Adipocyte (in vitro differentiated cells): Measurements from ENCODE around the gene CCL4L2.
"Not testable (repeated sequence)": the region's sequence is repeated elsewhere in the genome, so short reads cannot be mapped to it uniquely, and the experiment has no call there.

Experiments used
- DNase-seq: peaks from one replicate; pipeline ENCODE4 v3.0.0-alpha.2; 2015; ENCODE audit warnings: low read depth
- H3K27me3 ChIP-seq: replicated peaks from 2 replicates; pipeline ENCODE4 v1.7.0; 2013; ENCODE audit warnings: mild to moderate bottlenecking, low read length, moderate library complexity; ENCODE audit not compliant: control insufficient read depth, insufficient read depth
- H3K36me3 ChIP-seq: 2 replicates; pipeline ENCODE4 v1.7.0; 2013; ENCODE audit warnings: low read length, mild to moderate bottlenecking, moderate library complexity; ENCODE audit not compliant: control insufficient read depth, insufficient read depth, severe bottlenecking
- H3K4me1 ChIP-seq: 2 replicates; pipeline ENCODE4 v1.7.0; 2013; ENCODE audit warnings: mild to moderate bottlenecking, low read length, moderate library complexity; ENCODE audit not compliant: control insufficient read depth, insufficient read depth
- H3K4me3 ChIP-seq: 2 replicates; pipeline ENCODE4 v1.7.0; 2013; ENCODE audit warnings: mild to moderate bottlenecking, low read length, moderate library complexity
- H3K9ac ChIP-seq: 2 replicates; pipeline ENCODE4 v1.7.0; 2013; ENCODE audit warnings: mild to moderate bottlenecking, low read length, moderate library complexity
- H3K9me3 ChIP-seq: 2 replicates; pipeline ENCODE4 v1.7.0; 2013; ENCODE audit warnings: mild to moderate bottlenecking, low read length, moderate library complexity; ENCODE audit not compliant: control insufficient read depth

The CCL4L2 gene

DNA sequence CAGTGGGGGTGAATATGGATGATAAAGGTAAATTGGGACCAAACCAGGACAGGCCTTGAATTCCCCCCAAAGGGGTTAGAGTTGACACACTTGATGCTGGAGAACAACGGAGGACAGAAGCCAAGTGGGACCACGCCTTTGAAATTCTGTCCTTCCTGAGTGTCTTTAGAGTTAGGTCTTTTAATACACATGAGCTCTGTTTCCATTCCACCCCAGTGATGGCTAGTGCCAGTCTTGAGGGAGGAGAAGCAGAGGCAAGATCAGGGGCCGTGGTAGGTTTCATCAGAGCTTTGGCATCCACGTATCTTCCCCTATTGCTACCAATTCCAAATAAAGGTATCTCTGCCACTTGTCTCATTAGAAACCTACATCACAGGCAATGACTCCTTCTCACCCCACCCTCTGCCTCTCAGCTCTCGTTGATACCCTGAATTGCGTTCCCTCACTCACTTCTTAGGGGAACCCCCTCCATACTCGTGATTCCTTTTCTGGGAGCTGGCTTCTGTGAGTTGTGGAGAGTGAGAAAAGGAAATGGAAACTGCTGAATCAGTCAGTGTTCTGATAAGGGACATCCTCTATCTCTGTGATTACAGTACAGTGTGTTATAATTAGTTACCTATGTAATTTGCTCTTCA lies 11.9 kb upstream of the CCL4L2 start:
- Histone ChIP-seq H3K27me3 (no peaks in the 10 kb centered on the region), H3K9me3 (no peaks in the 10 kb centered on the region), H3K9ac (no peak overlapping the region), H3K4me1 (no peaks in the 10 kb centered on the region), H3K36me3 (no peaks in the 10 kb centered on the region), H3K4me3 (no peak overlapping the region)
- no peak for DNase-seq

DNA sequence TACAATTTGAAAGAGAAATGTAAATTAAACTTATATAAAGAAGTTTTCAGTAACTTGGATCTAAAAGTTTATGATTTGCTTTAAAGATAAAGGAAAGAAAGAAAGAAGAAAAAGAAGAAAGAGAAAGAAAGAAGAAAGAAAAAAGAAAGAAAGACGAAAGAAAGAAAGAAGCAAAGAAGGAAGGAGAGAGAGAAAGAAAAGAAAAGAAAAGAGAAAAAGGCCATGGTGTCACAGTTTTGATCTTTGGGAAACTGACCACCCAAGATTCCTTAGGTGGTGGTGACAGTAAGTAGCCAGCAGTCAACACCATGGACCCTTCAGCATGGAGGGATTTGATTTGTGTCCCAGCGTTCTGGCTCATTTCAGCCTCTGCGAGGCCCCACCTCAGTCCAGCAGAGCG lies 9.8 kb upstream of the CCL4L2 start:
- DNase-seq, H3K4me1 ChIP-seq, H3K4me3 ChIP-seq, H3K27me3 ChIP-seq, H3K36me3 ChIP-seq, H3K9me3 ChIP-seq, H3K9ac ChIP-seq: not testable (repeated sequence)

DNA sequence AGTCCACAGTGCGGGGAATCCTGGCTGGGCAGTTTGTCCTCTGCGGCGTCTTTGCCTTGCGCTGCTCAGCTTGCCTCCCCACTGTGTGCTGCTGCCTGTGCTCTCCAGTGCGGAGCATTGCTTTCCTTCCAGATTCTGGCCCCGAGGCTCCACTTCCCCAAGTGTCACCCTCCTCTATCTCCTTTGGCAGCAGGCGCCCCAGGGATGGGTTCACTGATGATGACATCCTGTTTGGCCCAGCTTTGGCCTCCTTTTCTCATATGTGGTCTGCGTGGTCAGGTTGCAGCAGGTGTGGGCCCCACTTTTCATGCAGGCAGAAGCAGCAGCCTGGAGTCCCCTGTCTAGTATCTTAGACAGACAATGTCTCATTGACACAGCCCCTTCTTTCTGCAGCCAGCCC lies 9.4 kb upstream of the CCL4L2 start:
- H3K4me1 ChIP-seq, H3K9me3 ChIP-seq, H3K36me3 ChIP-seq, H3K9ac ChIP-seq, DNase-seq, H3K4me3 ChIP-seq, H3K27me3 ChIP-seq: not testable (repeated sequence)

DNA sequence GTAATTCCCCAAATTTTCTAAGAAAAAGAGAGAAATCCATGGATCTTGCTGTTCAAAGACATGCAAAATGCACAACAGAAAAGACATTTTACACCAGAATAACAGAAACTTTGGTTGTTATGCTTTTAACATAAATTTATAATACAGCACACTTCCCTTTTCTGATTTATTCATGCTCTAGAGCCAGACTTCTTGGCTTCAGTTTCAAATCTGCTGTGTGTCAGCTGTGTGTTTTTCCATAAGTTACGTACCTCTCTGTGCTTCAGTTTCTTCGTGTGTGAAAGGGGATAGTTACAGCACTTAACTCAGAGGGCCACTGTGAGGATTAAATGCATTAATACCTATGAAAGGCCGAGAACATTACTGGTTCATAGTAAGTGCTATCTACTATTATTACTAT lies 7.5 kb upstream of the CCL4L2 start:
- H3K4me1 ChIP-seq, result no peaks in the 10 kb centered on the region
- H3K9me3 ChIP-seq, result no peaks in the 10 kb centered on the region
- no peak overlapping the region for H3K4me3 ChIP-seq
- H3K27me3 ChIP-seq, result no peaks in the 10 kb centered on the region
- H3K36me3 ChIP-seq, result no peaks in the 10 kb centered on the region
- DNase-seq, result no peak
- H3K9ac ChIP-seq, result no peak overlapping the region

DNA sequence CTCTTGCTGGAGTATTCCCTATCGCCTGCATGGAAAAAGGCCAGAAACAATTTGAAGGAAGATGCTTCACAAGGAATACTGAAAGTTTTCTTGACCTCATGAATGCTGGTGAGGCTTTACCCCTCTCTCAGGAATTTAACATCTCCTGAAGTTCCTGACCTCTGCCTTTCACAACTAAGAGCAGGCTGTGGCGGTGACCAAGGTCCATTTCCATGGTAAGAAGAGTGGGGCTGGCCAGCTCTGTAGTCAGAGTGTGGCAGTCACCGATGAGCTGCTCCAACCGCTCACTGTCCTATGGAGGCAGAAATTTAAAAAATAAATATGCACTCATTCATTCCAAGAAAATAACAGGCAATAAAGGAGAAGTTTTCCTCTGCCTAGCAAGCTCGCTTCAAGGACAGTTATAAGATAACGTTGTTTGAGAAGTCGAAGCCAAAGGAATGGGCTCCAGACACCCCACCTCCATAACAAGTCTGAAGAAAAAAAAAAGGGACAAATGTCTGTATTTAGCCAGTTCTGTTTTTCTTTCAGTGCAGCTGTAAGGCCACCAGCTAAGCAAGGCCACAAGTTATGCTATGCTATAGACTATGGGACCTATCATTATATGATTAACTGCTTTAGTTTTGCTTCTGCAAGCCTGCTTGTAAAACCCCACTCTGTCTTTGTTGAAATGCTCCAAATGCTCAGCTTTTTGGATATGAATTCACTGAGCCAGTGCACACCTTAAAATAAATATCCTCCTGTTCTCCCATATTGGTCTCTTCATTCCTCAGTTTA lies 6.0 kb upstream of the CCL4L2 start:
- Histone ChIP-seq H3K36me3 (no peaks in the 10 kb centered on the region), H3K4me1 (no peaks in the 10 kb centered on the region), H3K4me3 (no peak overlapping the region), H3K9me3 (no peaks in the 10 kb centered on the region), H3K27me3 (no peaks in the 10 kb centered on the region), H3K9ac (no peak overlapping the region)
- DNase-seq, result no peak

DNA sequence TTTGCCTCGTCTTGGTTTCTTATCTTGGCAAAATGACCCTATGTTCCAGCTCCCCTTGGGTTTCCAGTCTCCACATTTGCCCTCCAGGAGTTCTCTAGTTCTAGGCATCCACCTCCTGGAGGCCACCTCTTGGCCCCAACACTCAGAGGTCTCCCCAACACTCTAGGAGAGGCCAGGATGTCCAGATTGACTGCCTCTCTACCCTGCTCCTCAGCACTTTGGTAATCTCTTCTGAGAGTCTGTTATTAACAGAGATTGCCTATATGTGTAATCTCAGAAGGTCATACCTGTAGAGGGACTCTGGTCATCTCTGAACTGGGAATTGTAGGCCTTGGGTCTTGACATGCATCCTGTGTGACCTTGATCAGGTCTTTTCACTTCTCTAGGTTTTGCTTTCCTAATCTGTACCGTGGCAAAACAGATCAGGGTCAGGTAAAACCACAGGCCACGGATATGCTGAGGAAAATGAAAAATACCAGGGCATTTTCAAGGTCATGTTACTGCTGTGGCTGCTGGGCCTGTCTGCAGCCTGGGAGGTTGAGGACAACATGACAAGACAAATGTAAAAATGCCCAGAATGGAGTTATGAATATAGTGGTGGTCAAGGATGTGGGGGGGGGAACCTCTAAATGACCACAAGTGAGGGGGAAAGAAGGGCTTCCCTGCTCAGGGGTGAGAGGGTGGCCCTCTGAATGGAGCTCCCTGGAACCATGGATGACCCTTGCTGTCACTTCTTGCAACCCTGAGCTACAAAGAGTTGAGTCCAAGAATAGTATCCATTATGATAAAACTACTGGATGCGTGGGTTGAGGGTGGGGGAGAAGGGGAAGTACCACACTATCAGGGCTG lies 5.0 kb upstream of the CCL4L2 start:
- no peak for DNase-seq
- no peaks in the 10 kb centered on the region for H3K27me3 ChIP-seq
- H3K4me3 ChIP-seq, result no peak overlapping the region
- no peaks in the 10 kb centered on the region for H3K4me1 ChIP-seq
- H3K9me3 ChIP-seq, result no peaks in the 10 kb centered on the region
- no peaks in the 10 kb centered on the region for H3K36me3 ChIP-seq
- H3K9ac ChIP-seq, result no peak overlapping the region

DNA sequence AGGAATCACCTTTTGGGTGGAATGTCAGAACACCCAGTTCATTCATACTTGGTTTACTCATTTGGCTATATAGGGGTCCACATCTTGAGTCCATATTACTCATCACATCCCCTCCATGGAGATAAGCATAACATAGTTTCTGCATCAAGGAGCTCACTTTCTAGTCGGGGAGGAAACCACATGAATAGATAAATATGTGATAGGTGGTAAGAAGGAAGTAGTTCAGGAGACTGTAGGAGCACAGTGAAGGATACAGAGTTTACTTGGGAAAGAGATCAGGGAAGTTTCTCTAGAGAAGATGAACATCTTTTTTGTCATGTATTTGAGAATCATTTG lies 4.4 kb upstream of the CCL4L2 start:
- H3K9ac ChIP-seq, DNase-seq, H3K36me3 ChIP-seq, H3K4me1 ChIP-seq, H3K9me3 ChIP-seq, H3K4me3 ChIP-seq, H3K27me3 ChIP-seq: not testable (repeated sequence)

DNA sequence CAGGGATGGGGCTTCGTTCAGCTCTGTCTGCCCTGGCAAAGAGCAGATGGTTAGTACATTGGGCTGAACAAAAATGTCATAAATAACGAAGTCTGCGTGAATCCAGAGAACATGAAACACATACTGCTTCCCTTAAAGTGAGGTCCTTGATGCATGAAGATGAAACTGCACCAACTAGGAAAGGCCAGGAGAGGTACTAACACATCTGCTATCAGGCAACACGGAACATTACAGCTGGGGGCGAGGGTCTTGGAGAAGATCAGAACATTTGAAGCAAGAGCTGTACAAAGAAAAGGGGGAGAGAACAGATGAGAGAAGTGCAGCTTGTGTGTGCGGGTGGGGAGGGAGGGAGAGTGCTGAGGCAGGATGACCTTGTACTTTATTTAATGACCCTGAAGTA lies 3.5 kb upstream of the CCL4L2 start:
- H3K36me3 ChIP-seq, H3K9ac ChIP-seq, H3K4me1 ChIP-seq, DNase-seq, H3K4me3 ChIP-seq, H3K9me3 ChIP-seq, H3K27me3 ChIP-seq: not testable (repeated sequence)

DNA sequence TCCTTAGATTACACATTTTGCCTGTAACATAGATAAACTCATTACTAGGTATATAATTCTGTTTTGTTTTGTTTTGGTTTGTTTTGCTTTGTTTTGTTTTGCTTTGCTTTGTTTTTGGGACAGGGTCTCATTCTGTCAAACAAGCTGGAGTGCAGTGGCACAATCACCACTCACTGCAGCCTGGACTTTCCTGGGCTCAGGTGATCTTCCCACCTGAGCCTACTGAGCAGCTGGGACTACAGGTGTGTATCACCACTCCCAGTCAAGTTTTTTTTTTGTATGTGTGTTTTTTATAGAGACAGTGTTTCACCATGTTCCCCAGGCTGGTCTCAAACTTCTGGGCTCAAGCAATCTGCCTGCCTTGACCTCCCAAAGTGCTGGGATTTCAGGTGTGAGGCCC lies 1.3 kb upstream of the CCL4L2 start:
- H3K36me3 ChIP-seq, result no peaks in the 10 kb centered on the region
- H3K27me3 ChIP-seq, result no peaks in the 10 kb centered on the region
- no peaks in the 10 kb centered on the region for H3K9me3 ChIP-seq
- H3K4me1 ChIP-seq, result no peaks in the 10 kb centered on the region
- no peak overlapping the region for H3K4me3 ChIP-seq
- DNase-seq, result no peak
- no peak overlapping the region for H3K9ac ChIP-seq

DNA sequence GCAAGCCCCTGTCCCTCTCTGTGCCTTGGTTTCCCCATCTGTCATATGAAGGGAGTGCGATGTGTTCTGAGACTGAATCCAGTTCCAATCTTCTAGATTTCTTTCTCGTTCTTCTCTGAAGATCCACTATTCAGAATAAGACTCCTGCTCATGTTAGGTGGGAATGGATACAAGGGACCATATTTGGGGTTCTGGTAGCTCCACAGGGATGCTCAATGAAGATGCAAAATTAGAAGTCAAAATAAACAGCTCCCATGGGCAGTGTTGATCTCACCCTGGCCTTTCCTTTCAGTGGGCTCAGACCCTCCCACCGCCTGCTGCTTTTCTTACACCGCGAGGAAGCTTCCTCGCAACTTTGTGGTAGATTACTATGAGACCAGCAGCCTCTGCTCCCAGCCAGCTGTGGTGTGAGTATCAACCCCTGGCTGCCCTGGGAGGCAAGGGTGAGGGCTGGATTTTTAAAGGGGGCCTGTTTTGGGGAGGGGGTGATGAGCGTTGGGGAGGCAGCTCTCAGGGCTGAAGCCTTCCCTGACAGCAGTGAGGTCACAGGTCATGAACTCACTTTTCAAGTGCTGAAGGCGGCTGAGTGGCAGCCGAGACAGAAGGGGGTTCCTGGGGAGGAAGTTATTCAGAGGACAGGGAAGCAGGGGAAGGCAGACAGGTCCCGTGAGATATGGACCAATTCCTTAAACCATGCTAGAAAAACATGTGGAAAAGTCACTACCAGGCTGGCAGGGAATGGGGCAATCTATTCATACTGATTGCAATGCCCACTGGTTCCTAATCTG lies 815 bp downstream of the CCL4L2 start:
- H3K36me3 ChIP-seq, DNase-seq, H3K9ac ChIP-seq, H3K4me3 ChIP-seq, H3K27me3 ChIP-seq, H3K4me1 ChIP-seq, H3K9me3 ChIP-seq: not testable (repeated sequence)

DNA sequence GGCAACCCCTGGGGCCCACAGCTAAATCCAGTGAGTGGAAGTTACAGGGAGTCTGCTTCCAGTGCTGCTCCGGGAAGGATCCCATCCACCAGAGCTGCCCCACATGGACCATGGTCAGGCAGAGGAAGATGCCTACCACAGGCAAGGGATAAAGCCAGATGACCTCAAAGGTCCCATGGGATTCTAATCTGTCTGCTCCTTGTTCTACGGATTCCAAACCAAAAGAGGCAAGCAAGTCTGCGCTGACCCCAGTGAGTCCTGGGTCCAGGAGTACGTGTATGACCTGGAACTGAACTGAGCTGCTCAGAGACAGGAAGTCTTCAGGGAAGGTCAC lies 1.4 kb downstream of the CCL4L2 start:
- no peak overlapping the region for H3K4me3 ChIP-seq
- DNase-seq, result no peak
- H3K9ac ChIP-seq, result no peak overlapping the region
- H3K4me1 ChIP-seq, result no peaks in the 10 kb centered on the region
- no peaks in the 10 kb centered on the region for H3K27me3 ChIP-seq
- H3K36me3 ChIP-seq, result no peaks in the 10 kb centered on the region
- no peaks in the 10 kb centered on the region for H3K9me3 ChIP-seq
